ENCODE data around the gene KCNN1.

GRCh38 chr19:17953869-17954268 lies 13.0 kb upstream of the KCNN1 start:
- TF ChIP-seq EZH2 (IDR thresholded peaks at IDR 0.05; ENCODE audit: insufficient read depth, low read length) (no peak), CTCF (IDR thresholded peaks at IDR 0.05; ENCODE audit: insufficient read depth, low read depth, low read length) (no peak)
